Measurements from ENCODE around the gene SNRPB2.

The SNRPB2 gene
- 34.2 to 83.5 (median 46.7) reads per million in 4 experiments for total RNA-seq

- DNase-seq: peak; percentile 82
Observed at GRCh38 chr20:16729565-16730460, at the start of gene SNRPB2. TSS of gene SNRPB2 (plus strand) at chr20:16730026. CDS start at chr20:16731703, 1,677 bp downstream.

GRCh38 chr20:16684416-16684815, 45.4 kb upstream of the SNRPB2 start:
- no peak for DNase-seq

- DNase-seq: no peak
Observed at GRCh38 chr20:16689906-16690305, 39.9 kb upstream of the SNRPB2 start.

GRCh38 chr20:16691381-16691780, 38.4 kb upstream of the SNRPB2 start:
- DNase-seq: no peak

- DNase-seq: no peak
Observed at GRCh38 chr20:16692009-16692408, 37.8 kb upstream of the SNRPB2 start.

- DNase-seq: no peak
Observed at GRCh38 chr20:16692442-16692841, 37.4 kb upstream of the SNRPB2 start.

GRCh38 chr20:16693278-16693677, 36.5 kb upstream of the SNRPB2 start:
- DNase-seq: no peak

GRCh38 chr20:16694161-16694560, 35.7 kb upstream of the SNRPB2 start:
- DNase-seq: no peak

- DNase-seq: no peak
Observed at GRCh38 chr20:16695628-16696027, 34.2 kb upstream of the SNRPB2 start.

GRCh38 chr20:16699293-16699692, 30.5 kb upstream of the SNRPB2 start:
- no peak for DNase-seq

GRCh38 chr20:16701296-16701695, 28.5 kb upstream of the SNRPB2 start:
- no peak for DNase-seq

- DNase-seq: no peak
Observed at GRCh38 chr20:16703570-16703969, 26.3 kb upstream of the SNRPB2 start.

- no peak for DNase-seq
Observed at GRCh38 chr20:16707674-16708073, 22.2 kb upstream of the SNRPB2 start.

- DNase-seq: no peak
Observed at GRCh38 chr20:16708602-16709001, 21.2 kb upstream of the SNRPB2 start.

- DNase-seq: no peak
Observed at GRCh38 chr20:16709017-16709416, 20.8 kb upstream of the SNRPB2 start.

GRCh38 chr20:16710781-16711180, 19.0 kb upstream of the SNRPB2 start:
- DNase-seq: no peak

- no peak for DNase-seq
Observed at GRCh38 chr20:16711661-16712258, 18.1 kb upstream of the SNRPB2 start.

- DNase-seq: no peak
Observed at GRCh38 chr20:16712511-16712947, 17.3 kb upstream of the SNRPB2 start.

- DNase-seq: no peak
Observed at GRCh38 chr20:16713066-16713465, 16.8 kb upstream of the SNRPB2 start.

- DNase-seq: no peak
Observed at GRCh38 chr20:16714242-16714641, 15.6 kb upstream of the SNRPB2 start.

GRCh38 chr20:16714751-16715150, 15.1 kb upstream of the SNRPB2 start:
- DNase-seq: no peak

GRCh38 chr20:16719421-16719820, 10.4 kb upstream of the SNRPB2 start:
- DNase-seq: no peak

GRCh38 chr20:16729080-16729479, 746 bp upstream of the SNRPB2 start:
- DNase-seq: no peak

- DNase-seq: no peak
Observed at GRCh38 chr20:16732506-16733152, 2.8 kb downstream of the SNRPB2 start.

All from effector CD8-positive, alpha-beta T cell (primary cell).